ENCODE data around the gene RNF4.
"Not testable (repeated sequence)": the region's sequence is repeated elsewhere in the genome, so short reads cannot be mapped to it uniquely, and the experiment has no call there.

RNF4 gene

DNA sequence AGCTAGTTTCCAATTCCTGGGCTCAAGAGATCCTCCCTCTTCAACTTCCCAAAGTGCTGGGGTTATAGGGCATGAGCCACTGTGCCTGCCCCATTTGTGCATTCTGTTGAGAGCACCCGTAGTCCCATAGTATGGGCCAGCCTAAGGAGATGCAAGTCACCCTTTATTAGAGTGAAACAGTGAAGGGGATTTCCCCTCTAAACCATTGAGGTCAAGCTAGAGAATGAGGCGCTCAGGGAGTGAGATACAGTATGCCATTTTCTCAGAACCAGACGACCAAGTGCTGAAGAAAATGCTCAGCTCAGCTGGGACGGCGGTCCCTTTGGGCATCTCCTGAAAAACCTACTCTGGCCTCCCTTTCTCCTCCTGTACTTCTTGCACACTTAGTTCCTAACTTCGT is 18.7 kb downstream of the RNF4 start:
- DNase-seq (ENCODE audit: low read depth): no peak

DNA sequence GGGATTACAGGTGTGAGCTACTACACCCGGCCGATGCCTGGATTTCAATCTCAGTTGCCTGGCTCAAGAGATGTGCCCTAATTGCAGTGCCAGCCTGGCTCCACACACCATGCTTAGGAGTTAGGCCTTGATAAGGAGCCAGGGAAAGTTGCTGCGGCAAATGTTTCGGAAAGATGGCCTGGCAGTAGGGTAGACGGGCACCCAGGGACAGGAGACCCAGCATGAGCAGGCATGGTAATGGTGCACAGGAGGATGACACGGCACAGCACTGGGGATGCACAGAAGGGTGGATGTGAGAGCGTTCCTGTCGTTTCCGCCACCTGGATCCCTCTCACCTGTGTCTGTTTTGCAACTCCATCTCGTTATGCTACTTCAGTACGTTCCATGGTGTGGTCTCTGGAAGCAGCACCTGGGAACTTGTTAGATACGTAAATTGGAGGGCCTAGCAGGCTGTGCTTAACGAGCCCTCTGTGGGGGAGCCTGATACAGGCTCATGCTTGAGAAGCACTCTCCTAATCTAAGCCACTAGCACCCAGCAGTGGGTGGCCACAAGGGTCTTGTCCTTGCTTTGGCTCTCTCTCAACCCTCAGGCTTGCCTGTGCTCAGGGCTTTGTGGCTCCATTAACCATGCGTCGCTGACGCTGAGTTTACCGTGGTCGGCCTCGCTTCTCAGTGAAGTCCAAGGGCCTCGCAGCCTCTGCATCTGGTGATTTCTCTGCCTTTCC is 20.3 kb downstream of the RNF4 start:
- DNase-seq (ENCODE audit: low read depth): no peak

DNA sequence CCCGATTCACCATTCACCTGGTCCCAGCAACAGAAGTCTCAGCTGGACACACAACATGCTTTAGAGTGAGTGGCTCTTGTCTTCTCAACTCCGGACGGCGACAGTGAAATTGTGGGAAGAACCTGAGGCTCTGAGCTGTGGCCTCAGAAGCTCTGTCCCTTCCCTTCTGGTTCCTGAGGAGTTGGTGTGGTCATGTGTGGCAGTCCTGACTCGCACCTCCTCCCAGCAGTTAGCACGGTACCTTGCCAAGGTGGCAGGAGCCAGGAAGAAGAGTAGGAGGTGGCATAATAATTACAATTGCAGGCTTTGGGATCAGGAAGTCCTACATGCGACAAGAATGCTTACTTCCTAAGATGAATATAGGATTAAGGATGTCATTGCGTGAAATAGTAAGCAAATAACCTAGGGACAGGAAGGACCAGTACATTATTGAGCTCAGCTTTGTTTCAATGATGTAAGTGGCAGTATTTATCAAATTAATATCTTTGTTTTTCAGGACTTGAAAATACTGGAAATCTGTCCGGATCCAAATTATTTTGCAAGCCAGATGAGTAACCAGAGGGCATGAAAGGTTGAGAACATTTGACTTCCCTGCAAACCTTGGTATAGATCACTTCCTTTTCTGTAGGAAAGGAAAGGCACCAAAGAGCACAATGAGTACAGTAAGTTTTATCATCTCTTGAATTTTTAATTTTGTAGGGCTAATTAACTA is 21.1 kb downstream of the RNF4 start:
- DNase-seq (ENCODE audit: low read depth): no peak

DNA sequence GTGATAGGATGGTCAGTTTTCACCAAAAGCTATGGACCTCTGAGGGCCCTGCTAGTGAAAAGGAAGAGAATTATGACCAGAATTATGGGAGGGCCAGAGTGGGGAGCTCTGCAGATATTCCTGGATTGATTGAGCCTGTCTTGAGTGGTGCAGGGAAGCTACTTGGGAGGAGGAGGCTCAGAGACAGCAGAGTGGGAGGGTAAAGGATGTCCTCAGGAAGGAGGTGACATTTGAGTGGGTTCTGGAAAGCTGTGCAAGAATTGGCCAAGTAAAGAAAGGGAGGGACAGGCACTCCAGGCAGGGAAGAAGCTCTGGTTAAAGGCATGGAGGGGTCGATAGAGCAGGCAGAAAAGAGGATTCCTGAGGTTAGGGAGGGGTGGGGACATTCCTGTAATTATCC is 24.1 kb downstream of the RNF4 start:
- DNase-seq (ENCODE audit: low read depth): no peak

DNA sequence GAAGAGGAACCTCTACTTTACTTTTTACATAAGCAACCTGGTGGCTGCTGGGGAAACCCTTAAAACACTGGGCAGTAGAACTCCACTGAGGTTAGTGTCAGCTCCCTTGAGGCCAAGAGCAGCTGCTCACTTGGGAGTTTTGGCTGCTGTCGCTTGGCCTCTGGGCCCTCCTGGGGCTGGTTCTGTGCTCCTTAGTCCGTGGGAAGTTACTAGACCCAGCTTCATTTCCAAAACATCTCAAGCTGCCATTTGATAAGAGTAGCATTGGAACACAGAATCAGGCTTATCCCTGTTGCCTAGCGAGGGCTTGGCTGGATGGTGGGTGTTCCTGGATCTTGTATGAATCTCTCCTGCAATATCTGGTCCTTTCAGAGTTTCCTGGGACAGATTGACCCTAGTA is 26.1 kb downstream of the RNF4 start:
- DNase-seq (ENCODE audit: low read depth): no peak

DNA sequence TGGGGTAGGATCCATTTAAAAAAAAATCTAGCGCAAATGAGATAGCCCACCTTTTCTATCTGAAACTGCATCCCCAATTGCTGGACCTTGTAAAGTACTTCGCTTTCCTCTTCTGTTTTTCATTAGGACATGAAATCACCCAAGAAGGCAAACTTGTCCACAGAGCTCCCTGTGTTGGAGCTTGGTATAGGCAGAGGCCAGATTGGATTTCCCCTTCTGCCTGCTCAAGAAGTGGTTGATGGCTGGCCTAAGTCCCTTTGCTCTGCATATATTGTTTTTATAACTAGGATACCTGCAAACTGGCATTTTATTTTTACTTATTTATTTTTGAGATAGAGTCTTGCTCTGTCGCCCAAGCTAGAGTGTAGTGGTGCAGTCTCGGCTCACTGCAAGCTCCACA is 28.4 kb downstream of the RNF4 start:
- DNase-seq (ENCODE audit: low read depth): no peak

DNA sequence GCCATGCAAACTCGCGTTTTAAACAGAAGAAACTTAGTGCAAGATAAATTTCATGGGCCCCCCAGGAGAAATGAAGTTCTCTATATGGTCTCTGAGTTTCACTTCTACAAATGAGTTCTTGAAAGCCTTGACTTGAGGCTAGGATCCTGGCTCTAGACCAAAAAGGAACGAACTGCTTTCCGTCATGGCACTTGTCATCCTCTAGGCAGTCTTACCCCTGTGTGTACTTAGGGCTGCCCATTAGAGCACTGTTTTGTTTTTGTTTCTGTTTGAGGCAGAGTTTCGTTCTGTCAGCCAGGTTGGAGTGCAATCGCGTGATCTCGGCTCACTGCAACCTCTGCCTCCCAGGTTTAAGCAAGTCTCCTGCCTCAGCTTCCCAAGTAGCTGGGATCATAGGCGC is 29.0 kb downstream of the RNF4 start:
- no peak for DNase-seq (ENCODE audit: low read depth)

DNA sequence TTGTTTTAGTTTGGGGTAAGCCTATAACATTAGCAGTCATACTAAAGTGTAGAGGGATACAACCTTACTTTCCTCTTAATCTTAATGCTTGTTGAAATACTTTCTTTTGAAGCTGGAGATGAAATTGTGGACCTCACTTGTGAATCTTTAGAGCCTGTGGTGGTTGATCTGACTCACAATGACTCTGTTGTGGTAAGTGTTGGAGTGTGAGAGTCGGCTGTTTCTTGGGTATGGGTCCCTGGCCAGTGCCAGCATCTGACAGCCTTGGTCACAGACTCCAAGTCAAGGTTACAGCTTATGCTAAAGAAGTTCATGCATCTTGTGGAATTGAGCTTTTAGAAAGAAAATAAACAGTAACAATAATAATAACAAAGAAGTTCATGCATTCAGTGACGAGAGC is 31.6 kb downstream of the RNF4 start:
- no peak for DNase-seq (ENCODE audit: low read depth)

DNA sequence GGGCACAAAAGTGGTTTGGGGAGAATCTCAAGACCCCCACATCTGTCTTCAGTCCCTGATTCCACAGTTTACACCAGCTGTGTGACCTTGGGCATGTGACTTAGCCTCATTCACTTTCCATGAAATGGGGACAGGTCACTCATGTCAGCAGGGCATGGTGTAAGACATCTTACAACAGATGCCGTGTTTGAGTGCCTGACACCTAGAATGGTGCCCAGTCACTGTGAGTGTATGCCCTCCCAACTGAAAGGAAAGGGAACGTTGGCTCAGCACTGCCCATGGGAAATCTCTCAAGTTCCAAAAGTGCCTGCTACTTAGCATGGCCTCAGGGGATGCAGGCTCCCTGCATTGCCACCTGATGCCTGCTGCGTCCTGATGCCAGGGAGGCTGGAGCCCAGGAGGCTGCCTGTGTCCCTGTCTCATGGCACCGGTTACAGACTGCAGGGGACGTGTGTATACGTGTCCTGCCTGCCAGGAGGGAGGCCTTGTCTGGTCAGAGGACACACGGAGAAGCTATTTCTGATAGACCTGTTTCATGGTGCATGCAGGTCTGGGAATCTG is 32.2 kb downstream of the RNF4 start:
- DNase-seq (ENCODE audit: low read depth): no peak

DNA sequence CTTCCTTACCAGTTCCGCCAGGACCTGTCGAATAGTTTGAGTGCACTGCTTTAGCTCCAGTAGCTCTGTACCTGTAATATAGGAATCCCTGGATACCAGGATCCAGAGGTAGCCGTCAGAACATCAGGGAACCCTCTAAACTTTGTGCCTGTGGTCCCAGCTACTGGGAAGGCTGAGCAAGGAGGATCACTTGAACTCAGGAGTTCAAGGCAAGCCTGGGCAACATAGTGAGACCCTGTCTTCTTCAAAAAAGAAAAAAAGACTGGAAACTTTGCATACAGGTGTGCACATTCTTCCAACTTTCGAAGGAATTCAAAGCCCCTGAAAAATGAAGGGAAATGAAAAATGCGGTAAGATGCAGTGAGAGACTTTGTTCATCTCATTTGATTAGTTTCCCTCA is 34.9 kb downstream of the RNF4 start:
- DNase-seq (ENCODE audit: low read depth): no peak

DNA sequence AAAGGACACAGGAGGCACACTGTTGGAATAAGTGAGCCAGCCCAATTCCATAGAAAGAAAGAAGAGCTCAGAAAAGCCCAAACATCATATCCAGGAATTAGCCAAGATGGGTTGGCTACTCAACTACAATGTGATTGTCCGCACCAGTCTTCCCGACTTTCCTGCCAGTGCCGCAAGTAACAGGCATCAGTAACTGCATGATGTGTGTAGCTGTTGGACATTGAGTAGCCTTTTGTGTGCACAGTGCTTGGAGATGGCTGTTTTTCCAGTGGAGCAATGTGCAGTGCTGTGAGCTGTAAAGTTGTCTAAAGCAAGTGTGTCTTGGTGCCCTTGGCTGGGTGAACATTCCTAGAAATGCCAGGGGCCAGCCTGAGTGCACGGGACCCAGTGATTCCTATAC is 38.4 kb downstream of the RNF4 start:
- no peak for DNase-seq (ENCODE audit: low read depth)

DNA sequence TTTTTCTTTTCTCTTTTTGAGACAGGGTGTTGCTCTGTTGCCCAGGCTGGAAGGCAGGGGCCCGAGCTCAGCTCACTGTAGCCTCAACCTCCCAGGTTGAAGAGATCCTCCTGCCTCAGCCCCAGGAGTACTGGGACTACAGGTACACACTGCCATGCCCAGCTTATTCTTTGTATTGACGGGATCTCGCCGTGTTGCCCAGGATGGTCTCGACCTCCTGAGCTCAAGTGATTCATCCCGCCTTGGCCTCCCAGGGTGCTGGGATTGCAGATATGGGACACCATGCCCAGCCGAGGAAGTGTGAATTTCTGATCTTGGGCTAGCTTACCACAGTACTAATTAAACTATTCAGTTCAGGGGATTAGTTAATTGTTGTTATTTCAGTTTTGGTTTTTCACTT is 38.9 kb downstream of the RNF4 start:
- DNase-seq (ENCODE audit: low read depth): no peak

DNA sequence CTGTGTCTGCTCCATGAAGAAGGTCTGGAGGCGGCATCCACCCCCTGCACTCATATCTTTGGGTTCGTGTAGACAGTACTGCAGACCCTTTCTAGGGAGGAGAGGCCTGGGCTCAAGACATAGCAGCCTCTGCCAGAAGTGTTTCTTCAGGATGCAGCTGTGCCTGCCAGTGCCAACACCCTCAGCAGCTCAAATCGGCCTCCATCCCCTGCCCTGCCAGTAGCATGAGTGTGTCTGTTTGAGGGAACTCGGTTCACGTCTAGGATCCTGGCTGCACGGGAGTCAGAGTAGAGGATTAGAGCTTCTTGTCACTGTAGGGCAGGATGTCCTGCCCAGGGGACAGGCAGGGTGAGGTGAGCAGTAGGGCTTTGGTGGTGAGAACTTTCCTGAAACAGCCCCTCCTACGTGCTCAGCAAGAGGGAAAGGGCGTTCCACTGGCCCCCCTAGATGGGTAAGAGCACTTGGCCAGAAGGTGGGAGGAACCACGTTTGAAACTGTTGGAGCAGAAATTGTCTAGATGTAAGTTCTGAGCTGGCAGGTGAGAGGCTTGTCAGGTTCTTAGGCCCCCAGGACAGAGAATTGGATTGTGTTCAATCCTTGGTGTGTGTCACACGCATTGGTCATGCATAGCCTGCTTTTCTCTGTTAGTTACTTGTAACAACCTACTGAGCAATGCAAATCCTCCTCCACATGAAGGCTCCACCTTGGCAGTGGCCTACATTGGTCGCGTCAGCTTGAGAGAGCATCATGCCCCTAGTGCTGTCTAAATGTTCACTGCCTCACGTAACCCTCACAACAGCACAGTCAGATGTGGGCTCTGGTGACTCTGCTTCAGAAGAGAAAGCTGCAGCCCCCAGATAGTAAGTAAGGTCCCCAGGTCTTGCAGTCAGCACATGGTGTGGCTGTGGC is 41.7 kb downstream of the RNF4 start:
- no peak for DNase-seq (ENCODE audit: low read depth)

DNA sequence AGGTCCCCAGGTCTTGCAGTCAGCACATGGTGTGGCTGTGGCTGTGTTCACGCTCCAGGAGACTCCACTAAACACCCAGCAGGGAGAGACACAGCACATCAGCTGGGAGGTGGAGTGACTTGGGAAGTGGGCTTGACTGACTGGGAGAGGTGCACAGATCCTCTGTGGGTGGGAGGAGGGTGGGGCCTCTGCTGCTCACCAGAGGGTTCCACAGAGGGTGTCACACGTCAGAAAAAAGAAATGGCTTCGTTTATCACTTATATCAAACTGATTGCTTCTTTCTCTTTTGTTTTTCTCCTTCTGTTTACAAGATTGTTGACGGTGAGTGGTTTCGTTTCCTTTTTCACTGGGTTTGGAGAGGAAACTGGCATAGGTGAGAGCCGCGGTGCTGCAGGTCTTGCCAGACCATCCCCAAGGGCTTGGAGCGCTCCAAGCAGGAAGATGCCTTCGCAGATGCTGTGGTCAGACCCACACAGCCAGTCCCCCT is 42.8 kb downstream of the RNF4 start:
- DNase-seq (ENCODE audit: low read depth): no peak

DNA sequence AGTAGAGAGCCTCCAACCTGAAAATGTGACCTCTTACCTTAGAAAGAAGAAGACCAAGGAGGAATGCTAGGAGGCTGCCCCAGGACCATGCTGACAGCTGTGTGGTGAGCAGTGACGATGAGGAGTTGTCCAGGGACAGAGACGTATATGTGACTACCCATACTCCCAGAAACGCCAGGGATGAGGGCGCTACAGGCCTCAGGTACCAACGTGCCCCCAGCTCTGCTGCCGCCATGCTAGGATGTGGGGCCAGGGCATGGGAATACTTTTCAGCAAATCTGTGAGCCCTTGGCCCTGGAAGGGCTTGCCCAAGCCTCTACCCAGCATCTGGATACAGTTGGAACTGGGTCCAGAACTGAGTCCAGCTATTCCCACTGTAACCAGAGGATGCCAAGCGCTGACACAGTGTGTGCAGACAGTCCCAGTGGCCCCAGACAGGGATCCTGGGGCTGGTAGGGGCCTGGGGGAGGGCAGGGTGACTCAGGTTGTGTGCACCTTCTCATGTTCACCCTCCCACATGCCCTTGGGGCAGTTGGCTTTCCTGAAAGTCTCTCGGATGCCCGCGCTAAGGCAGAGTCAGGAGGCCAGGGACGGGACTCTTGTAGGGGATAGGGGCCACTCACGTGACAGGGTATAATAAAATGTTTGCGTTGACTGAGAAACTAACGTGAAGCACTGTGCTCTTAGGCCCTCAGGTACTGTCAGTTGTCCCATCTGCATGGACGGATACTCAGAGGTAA is 43.7 kb downstream of the RNF4 start:
- DNase-seq (ENCODE audit: low read depth): no peak

DNA sequence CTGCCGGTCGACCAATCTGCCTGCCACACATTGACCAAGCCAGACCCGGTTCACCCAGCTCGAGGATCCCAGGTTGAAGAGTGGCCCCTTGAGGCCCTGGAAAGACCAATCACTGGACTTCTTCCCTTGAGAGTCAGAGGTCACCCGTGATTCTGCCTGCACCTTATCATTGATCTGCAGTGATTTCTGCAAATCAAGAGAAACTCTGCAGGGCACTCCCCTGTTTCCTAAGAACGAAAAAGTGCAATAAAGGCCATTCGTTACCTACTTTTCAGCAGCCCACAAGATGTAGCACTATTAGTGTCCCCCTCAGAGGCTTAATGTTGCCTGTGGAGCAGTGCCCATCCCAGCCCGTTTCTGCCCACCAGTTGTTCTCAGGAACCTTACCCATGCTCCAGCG is 45.3 kb downstream of the RNF4 start:
- DNase-seq (ENCODE audit: low read depth): not testable (repeated sequence)

DNA sequence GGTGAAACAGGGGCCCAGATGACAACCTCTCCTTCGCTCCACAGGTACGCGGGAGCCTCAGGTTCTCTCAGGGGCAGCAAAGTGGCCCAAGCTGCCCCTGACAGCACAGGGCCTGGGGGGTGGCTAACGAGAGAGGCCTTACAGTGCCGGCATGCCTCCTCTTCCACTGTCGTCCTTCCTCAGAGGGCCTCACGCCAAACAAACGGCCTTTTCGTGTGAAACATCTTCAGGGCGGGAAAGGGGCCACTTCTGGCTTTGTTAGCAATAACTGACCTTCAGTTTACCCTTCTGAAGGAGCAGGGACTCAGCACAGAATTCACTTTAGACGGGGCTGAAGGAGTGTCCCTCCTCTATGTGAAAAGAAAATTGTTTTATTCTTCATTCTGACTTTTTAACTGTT is 46.0 kb downstream of the RNF4 start:
- DNase-seq (ENCODE audit: low read depth): not testable (repeated sequence)

DNA sequence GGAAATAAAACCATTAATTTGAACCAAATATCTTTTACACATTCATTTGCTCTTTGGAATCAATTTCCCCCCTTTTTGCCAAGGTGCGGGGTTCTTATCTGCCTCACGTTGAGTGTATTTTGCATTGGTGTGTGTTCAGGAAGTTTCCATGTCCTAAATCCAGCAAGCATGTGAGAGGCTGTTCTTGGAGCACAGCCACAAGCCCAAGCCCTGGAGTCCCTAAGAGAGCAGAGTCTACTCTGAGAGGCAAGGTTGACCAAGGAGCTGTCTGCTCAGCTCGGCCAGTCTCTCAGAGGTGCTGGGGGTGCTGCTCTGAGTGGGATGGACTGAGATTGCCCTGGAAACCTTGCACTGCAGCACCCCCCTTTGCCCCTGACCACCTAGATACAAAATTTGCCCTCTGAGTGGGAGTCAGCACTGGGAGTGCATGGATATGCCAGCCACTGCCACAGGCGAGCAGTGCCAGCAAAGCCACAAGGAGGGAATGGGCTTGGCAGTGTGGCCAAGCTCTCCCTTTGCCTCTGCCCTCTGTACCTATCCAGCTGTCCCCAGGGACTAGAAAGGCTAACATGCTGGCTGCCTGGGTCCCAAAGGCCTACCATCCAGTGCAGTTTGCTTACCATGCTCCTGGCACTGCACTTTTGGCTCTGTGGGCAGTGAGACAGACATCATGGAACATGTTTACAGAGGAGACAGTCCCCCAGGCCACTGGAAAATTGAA is 47.1 kb downstream of the RNF4 start:
- no peak for DNase-seq (ENCODE audit: low read depth)

DNA sequence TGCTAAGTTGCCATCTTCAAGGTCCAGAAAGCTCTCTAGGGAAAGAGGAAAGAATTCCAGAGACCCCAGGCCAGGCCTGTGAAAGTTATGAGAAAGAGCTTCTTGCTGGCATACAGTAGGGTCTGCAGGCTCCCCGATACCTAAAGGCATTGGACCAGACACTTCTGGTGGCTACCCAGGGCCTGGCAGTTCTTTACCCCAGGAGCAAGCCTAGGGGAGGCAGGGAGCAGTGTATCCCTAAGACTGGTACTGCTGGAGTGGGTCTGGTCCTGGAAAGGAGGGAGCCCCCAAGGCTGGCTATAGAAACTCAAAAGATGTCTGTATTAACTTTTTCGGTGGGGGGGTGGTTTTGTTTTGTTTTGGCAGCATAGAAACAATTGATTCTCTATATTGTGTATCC is 47.7 kb downstream of the RNF4 start:
- DNase-seq (ENCODE audit: low read depth): no peak

DNA sequence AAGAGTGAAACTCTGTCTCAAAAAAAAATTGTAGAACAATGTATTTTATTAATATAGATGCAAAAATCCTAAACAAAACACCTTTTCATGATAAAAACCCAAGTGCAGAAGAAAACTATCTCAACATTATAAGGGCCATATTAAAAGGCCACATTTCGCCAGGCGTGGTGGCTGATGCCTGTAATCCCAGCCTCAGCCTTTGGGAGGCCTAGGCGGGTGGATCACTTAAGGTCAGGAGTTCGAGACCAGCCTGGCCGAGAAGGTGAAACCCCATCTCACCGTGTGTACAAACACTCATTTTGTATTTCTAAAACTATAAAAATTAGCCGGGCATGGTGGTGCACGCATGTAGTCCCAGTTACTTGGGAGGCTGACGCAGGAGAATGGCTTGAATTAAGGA is 57.7 kb downstream of the RNF4 start:
- DNase-seq (ENCODE audit: low read depth): no peak

DNA sequence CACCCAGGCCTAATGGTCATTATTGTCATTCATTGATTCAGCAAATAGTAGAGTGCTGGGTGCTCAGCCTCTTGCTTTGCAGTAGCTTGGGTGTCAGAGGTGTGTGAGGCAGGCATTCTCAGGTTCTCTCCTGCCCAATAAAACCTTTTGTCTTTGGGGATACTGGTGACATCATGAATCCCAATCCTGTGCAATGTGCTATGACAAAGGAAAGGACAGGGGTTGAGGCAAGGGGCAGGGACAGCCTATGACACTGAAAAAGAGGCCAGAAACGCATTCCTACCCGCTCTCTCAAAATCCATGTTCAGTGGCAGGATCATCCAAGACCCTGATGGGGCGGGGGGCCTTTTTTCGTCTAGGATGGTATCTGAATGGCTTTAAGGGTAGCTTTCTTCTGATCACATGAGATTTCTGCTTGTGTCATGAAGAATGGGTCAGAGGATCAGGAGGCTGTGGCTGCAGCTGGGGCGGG is 66.0 kb downstream of the RNF4 start:
- DNase-seq (ENCODE audit: low read depth): no peak
